Hepatic stellate cell (primary cell): ENCODE measurements around the gene RNU7-1.
"Not testable (repeated sequence)": the region's sequence is repeated elsewhere in the genome, so short reads cannot be mapped to it uniquely, and the experiment has no call there.

Experiments
- DNase-seq: peaks from one replicate; pipeline ENCODE4 v3.0.0; 2011; ENCODE audit warnings: low spot score

Gene RNU7-1

GRCh38 chr12:6943722-6944380, at the start of gene RNU7-1, which contains the start of gene C12orf57:
Gene RNU7-1 (plus strand): TSS chr12:6943816.
Gene C12orf57 (plus strand): TSS chr12:6944022. CDS start chr12:6944122, 100 bp downstream.
- peak; percentile 85 for DNase-seq

GRCh38 chr12:6894321-6894720, 49.3 kb upstream of the RNU7-1 start:
- no peak for DNase-seq

- no peak for DNase-seq
Observed at GRCh38 chr12:6896846-6897435, 46.7 kb upstream of the RNU7-1 start.

- no peak for DNase-seq
Observed at GRCh38 chr12:6899427-6899826, 44.2 kb upstream of the RNU7-1 start.

GRCh38 chr12:6899837-6900519, 43.6 kb upstream of the RNU7-1 start:
- DNase-seq = peak; percentile 28

GRCh38 chr12:6902448-6902847, 41.2 kb upstream of the RNU7-1 start:
- no peak for DNase-seq

GRCh38 chr12:6903722-6904121, 39.9 kb upstream of the RNU7-1 start:
- DNase-seq = no peak

GRCh38 chr12:6904280-6905276, 39.0 kb upstream of the RNU7-1 start, which contains the start of gene LRRC23:
Gene LRRC23 (plus strand): TSS chr12:6904822. CDS start chr12:6905634, 812 bp downstream.
- DNase-seq = peak; percentile 91

GRCh38 chr12:6905414-6906040, 38.1 kb upstream of the RNU7-1 start:
- no peak for DNase-seq

GRCh38 chr12:6908141-6908540, 35.5 kb upstream of the RNU7-1 start:
- DNase-seq = not testable (repeated sequence)

GRCh38 chr12:6909421-6910145, 34.0 kb upstream of the RNU7-1 start:
- no peak for DNase-seq

- no peak for DNase-seq
Observed at GRCh38 chr12:6912164-6912935, 31.3 kb upstream of the RNU7-1 start.

- DNase-seq = peak; percentile 85
Observed at GRCh38 chr12:6914246-6914946, 29.2 kb upstream of the RNU7-1 start, which contains the start of gene ENO2. Gene ENO2 (plus strand): TSS chr12:6914580. CDS start chr12:6915833, 1,253 bp downstream.

- DNase-seq = no peak
Observed at GRCh38 chr12:6914947-6915788, 28.4 kb upstream of the RNU7-1 start.

- DNase-seq = no peak
Observed at GRCh38 chr12:6915789-6916285, 27.8 kb upstream of the RNU7-1 start.

GRCh38 chr12:6916426-6917200, 27.0 kb upstream of the RNU7-1 start:
- no peak for DNase-seq
